Upper lobe of right lung (tissue), 1 donor: Measurements from ENCODE around the gene MRPL50. TPM values are rescaled to one million over a fixed set of nuclear protein-coding genes. Genes with fewer than 3 reads are reported as not detected.

Experiments used
- ATAC-seq: fragments of 200-7000 bp; cut with Tn5 transposase; one replicate; pipeline ENCODE4 v1.9.1; 2020; ENCODE audit warnings: mild to moderate bottlenecking, moderate library complexity
- DNase-seq: peaks from one replicate; pipeline ENCODE4 v3.0.0-alpha.2; 2020
- H3K27ac ChIP-seq: fragments of 200-600 bp; one replicate; pipeline ENCODE4 v1.8.0; 2022
- H3K27me3 ChIP-seq: fragments of 200-600 bp; one replicate; pipeline ENCODE4 v1.8.0; 2022; ENCODE audit warnings: mild to moderate bottlenecking
- H3K36me3 ChIP-seq: fragments of 200-600 bp; one replicate; pipeline ENCODE4 v1.8.0; 2022
- H3K4me1 ChIP-seq: fragments of 200-600 bp; one replicate; pipeline ENCODE4 v1.8.0; 2022
- H3K4me3 ChIP-seq: fragments of 200-600 bp; one replicate; pipeline ENCODE4 v1.8.0; 2022; ENCODE audit warnings: mild to moderate bottlenecking
- H3K9me3 ChIP-seq: fragments of 200-600 bp; one replicate; pipeline ENCODE4 v1.8.0; 2022
- intact Hi-C: fragments of 100-400 bp; cut with DNase I; formaldehyde crosslinking; loops from one replicate; pipeline ENCODE4 v1.11.0; 2022
- total RNA-seq: library from RNA; stranded (reverse); fragmentation: NEBNext Ultra II Directional; extraction: Animal tissue kit (Norgen Biotek cat#: 25700); gene quantifications from one replicate; pipeline ENCODE4 v1.2.1, GENCODE V29; 2021
- TF ChIP-seq, protein P1 (sequence below): fragments of 200-600 bp; IDR thresholded peaks from one replicate; pipeline ENCODE4 v1.8.0; 2022; ENCODE audit warnings: antibody characterized with exemption
- donor health status: DM: no; HTN: yes; CAD: no; lungs with severe emphysema.

The MRPL50 gene
- total RNA-seq, 1 donor from 2014 or later, result 9.8 TPM

DNA sequence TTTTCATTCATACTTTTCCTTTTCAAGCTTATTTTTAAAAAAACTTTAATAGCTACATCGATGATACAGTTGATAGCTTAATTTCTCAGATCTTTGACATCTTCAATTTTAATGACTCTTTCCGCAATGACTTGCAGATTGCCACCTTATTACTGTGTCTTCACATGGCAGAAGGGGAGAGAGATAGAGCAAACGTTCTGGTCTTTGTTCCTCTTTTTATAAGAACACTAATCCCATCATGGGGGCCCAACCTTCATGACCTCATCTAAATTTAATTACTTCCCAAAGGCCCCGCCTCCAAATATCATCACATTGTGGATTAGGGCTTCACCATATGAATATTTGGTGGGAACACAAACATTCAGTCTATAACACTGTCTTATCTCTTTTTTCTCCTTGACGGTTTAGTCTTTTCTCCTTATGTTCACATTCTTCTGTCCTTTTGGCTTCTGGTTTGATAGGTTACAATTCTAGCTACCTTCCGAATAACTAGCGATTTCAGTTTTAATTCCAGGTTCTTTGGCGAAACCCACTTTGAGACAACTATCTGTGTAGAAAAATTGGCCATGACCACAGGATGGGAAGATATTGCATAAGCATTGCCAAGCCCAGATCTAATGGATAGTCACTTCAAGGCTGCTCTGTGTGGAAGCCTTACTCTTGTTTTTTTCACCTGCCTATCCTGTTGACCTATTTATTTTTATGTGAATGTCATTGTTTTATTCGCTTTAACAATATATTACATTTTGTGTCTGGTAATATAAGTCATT is 5.3 kb upstream of the MRPL50 start:
- intact Hi-C loops, result no loop called here
- ATAC-seq, result no peak
- Histone ChIP-seq H3K9me3 (peaks cover 37% of the 10 kb centered on the region), H3K27ac (no peak overlapping the region), H3K4me1 (peaks cover 19% of the 10 kb centered on the region), H3K27me3 (no peaks in the 10 kb centered on the region), H3K36me3 (peaks cover 81% of the 10 kb centered on the region), H3K4me3 (no peak overlapping the region)
- no peak for DNase-seq
- TF ChIP-seq, protein P1, sequence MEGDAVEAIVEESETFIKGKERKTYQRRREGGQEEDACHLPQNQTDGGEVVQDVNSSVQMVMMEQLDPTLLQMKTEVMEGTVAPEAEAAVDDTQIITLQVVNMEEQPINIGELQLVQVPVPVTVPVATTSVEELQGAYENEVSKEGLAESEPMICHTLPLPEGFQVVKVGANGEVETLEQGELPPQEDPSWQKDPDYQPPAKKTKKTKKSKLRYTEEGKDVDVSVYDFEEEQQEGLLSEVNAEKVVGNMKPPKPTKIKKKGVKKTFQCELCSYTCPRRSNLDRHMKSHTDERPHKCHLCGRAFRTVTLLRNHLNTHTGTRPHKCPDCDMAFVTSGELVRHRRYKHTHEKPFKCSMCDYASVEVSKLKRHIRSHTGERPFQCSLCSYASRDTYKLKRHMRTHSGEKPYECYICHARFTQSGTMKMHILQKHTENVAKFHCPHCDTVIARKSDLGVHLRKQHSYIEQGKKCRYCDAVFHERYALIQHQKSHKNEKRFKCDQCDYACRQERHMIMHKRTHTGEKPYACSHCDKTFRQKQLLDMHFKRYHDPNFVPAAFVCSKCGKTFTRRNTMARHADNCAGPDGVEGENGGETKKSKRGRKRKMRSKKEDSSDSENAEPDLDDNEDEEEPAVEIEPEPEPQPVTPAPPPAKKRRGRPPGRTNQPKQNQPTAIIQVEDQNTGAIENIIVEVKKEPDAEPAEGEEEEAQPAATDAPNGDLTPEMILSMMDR, result no peak

DNA sequence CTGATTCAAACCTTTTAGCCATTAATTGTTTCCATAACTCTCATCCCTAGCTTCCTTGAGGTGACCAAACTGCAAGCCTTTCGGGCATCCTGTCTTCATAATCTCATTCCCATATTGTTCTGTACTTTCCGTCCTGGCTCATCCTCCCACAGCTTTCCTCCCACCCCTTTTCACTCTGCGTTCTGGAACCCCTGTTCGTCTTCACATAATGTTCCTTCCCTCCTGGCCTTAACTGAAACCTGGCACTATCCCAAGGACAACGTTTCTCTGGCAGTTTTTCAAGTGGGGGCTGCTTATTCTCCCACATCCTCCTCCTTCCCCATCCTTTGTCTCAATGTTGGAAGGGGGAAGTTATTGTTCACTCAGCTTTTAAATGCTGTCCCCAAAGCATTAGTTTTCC is 1.7 kb upstream of the MRPL50 start:
- intact Hi-C loops, result no loop called here
- Histone ChIP-seq H3K9me3 (peaks cover 5% of the 10 kb centered on the region), H3K27me3 (no peaks in the 10 kb centered on the region), H3K36me3 (peaks cover 47% of the 10 kb centered on the region), H3K4me1 (peaks cover 33% of the 10 kb centered on the region), H3K4me3 (peak overlapping the region; percentile 61), H3K27ac (no peak overlapping the region)
- TF ChIP-seq, protein P1, result no peak
- ATAC-seq (no peak), DNase-seq (no peak)

DNA sequence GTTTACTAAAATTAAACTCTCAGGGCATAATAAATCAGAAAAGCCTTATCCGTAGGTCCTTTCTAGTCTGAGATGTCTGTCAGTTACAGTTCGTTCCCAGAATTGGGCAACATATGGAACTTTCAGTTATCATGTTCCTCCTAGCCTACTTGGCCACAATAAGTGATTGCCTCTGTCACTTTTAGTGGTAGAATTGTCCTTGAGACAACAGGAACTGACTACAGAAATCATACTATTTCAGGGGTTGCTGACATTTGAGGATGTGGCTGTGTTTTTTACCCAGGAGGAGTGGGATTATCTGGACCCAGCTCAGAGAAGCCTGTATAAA is 1.2 kb upstream of the MRPL50 start:
- Histone ChIP-seq H3K27me3 (no peaks in the 10 kb centered on the region), H3K27ac (peak overlapping the region; percentile 85), H3K36me3 (peaks cover 42% of the 10 kb centered on the region), H3K9me3 (peaks cover 5% of the 10 kb centered on the region), H3K4me1 (peaks cover 33% of the 10 kb centered on the region), H3K4me3 (peak overlapping the region; percentile 61)
- ATAC-seq (no peak), DNase-seq (no peak)
- intact Hi-C loops, result no loop called here
- TF ChIP-seq, protein P1, result no peak

DNA sequence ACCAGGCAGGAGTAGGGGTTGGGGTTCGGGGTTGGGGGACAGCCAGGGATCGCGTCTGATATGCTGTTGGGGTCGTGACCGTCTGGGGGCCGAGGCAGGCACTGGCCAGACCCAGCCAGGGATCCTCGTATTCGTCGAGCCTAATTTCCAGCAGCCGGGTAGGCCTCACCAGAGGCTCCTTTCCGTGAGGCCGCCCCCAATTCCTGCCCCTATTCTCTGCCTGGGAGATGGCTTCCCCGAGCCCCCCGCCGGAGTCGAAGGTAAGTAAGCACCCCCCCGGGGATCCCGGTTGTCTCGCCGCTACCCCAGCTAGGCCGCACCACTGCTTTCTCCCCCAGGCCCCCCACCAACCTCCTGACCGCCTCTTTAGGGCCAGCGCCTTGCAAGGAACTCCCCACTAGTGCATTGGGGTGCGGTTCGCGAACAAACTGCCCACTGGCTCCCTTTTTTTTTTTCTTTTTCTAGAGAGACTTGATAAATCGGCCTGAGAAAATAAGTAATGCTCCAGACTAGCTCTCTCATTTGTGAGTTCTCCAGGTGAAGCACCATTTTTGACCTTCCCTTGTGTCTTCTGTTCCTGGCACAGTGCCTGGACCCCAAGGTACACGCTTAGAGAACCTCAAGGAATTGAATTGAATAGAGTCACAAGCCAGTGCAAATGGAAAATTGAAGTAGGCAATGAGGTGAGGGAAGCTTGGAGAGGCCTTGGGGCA is 668 bp upstream of the MRPL50 start:
- Histone ChIP-seq H3K36me3 (peaks cover 37% of the 10 kb centered on the region), H3K27me3 (no peaks in the 10 kb centered on the region), H3K4me3 (peak overlapping the region; percentile 61), H3K27ac (peak overlapping the region; percentile 85), H3K9me3 (peaks cover 5% of the 10 kb centered on the region), H3K4me1 (peaks cover 33% of the 10 kb centered on the region)
- intact Hi-C loops, result no loop called here
- ATAC-seq (no peak), DNase-seq (no peak)
- TF ChIP-seq, protein P1, result no peak

DNA sequence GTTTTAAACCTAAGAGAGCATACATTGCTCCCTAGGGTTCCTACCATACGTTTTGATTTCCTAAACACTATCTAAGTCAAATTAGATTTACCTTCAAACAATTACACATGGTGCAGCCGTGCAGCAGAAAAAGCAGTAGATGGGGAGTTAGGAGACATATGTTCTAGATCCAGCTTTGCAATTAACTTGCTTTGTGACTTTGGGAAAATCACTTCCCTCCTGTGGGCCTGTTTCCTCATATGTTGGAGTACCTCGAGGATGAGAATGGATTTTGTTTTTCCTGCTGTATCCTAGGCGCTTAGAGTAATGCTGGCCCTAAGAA is 711 bp downstream of the MRPL50 start:
- Histone ChIP-seq H3K27me3 (no peaks in the 10 kb centered on the region), H3K4me1 (peaks cover 33% of the 10 kb centered on the region), H3K27ac (peak overlapping the region; percentile 85), H3K4me3 (peak overlapping the region; percentile 61), H3K36me3 (peaks cover 23% of the 10 kb centered on the region), H3K9me3 (no peaks in the 10 kb centered on the region)
- DNase-seq (no peak), ATAC-seq (no peak)
- TF ChIP-seq, protein P1, result no peak
- intact Hi-C loops, result no loop called here
